ENCODE measurements around the gene HOXD11.

The HOXD11 gene

DNA sequence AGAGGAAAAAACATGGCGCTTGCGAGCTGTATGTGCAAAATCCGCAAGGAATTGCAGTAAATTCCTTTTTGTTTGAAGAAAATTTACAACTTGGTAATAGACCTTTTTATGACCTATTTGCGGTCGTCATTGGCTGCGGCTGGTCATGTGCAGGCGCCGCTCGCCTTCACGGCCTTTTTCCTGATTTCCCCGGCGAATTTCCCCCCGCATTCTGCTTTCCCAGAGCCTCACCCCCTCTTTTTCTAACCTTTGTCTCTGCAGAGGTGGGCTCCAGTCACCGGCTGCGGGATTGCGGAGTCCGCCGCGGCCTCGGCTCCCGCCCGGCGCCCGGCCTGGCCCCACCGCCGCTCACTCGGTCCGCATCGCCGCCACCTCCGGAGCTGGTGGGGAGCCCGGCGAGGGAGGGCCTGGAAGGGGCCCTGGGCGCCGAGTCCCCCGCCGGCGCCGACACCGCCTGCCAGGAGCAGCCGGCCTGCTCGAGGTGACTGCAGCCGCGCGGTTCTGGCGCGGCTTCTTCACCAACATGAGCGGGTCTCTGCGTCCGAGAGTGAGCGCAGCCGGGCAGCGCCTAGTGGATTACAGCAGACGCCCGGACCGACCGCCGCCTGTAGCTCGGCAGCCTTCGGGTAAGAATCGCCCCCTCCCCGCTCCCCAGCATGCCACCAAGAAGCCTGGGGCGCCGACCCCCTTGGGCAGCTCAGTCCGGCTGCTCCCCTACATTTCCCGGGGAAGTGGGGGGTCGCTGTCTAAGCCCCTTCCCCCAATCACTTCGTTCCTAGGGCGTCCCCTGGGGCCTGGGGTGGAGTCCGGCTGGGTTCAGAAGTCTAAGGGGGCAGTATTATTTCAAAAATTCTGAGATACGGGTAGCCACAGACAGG is 29.5 kb downstream of the HOXD11 start:
- DNase-seq = no peak

DNA sequence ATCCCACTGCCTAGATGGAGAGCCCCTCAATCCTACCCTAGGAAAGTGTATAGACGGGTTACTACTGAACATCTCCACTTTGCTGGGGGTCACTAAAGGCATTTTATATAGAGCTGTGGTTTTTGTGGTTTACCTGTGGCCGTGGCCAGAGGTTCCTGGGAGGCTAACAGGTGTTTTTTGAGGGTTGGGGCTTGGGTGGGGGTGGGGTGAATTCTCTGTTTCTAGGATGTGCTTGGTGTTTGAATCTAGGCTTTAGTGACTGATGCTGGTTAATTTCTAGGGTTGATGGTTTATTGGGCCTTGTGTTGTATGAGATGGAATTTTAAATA is 30.1 kb downstream of the HOXD11 start:
- no peak for DNase-seq

DNA sequence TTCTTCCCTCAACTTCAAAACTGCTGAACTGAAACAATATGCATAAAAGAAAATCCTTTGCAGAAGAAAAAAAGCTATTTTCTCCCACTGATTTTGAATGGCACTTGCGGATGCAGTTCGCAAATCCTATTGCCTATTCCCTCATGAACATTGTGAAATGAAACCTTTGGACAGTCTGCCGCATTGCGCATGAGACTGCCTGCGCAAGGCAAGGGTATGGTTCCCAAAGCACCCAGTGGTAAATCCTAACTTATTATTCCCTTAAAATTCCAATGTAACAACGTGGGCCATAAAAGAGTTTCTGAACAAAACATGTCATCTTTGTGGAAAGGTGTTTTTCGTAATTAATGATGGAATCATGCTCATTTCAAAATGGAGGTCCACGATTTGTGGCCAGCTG is 30.8 kb downstream of the HOXD11 start:
- DNase-seq = no peak

DNA sequence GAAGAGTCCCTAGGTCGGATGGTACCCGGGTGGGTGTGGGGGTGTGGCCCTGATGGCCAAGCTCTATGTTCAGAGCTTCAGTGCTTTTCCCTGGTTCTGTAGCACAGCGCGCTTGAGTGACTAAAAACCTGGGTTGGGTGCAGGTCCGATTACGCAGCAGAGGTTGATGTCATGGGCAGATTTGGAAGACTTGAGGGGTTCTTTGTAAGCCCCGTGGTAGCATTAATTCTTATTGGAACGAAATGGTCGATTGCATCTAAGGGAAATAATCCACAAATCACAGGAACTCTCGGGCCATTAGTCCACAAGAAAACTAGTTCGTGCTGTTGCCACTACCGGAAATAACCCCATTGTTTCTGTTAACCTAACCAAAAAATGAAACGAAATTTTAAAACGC is 31.4 kb downstream of the HOXD11 start:
- no peak for DNase-seq

DNA sequence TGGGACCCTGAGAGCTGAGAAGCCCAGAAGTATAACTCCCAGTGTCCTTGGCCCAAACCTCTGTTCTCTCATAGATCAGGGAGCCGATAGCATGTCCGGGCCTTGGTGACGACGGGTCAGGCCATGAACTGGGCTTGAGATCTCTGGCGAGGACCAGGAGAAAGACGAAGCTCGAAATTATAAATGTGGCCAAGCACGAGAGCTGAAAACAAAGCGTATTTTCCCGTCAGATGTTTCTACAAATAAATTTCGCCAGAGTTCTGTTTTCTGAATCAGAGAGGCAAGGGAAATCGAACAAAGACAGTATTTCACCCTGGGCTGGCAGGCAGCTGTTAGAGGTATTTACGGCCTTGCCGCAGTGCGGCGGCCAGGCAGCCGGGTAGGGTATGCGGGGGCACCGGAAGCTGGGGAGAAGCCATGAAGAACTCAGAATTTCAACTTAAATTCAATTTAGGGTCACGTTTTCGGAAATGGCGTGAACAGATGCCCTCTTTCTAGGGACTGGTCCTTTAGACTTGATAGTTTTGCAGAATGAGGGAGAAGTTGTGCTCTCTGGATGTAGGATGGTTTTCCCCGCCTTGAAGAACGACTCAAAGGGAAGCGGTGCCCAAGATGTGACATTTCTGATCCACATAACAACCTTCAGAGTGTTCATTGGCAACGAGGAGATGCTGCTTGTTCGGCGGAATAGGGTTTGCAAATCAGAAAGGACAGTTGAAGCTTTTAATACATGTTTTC is 32.0 kb downstream of the HOXD11 start:
- no peak for DNase-seq

DNA sequence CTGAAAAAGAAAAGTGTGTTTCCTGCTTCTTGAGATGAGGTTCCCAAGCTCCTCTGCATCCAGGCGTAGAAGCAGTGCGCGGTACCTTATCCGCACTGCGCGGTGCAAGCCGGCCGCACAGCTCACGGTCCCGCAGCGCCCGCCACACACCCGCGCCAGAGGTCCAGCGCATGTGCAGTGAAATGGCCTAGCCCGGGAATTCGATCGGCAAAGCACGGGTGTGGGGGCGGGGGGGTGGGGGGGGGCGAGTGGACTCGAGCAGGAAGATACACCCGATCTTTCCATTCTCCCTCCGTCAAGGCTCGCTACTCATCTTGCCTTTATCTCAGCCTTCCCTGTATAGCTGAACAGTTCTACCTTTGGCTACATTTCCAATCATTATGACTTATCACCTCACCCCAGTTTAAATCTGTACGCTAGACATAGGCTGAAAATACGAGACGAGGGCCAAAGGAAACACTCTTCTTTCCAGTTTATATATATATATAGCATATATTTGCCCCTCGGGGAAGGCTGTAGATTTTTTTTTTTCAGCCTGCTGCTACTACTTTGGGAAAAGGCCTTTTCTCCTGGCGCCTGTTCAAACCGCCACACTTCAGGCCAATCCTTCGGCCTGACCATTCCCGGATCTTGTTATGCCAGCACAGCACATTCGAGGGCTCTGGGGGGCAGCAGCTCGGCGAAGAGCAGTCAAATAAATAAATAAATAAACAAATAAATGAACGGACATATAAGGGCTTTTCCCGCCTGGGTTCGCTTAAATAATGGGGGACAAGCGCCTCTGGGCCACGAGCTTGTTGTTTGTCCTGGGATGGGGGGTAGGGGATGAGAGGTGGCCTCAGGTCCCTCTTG is 32.8 kb downstream of the HOXD11 start:
- no peak for DNase-seq

DNA sequence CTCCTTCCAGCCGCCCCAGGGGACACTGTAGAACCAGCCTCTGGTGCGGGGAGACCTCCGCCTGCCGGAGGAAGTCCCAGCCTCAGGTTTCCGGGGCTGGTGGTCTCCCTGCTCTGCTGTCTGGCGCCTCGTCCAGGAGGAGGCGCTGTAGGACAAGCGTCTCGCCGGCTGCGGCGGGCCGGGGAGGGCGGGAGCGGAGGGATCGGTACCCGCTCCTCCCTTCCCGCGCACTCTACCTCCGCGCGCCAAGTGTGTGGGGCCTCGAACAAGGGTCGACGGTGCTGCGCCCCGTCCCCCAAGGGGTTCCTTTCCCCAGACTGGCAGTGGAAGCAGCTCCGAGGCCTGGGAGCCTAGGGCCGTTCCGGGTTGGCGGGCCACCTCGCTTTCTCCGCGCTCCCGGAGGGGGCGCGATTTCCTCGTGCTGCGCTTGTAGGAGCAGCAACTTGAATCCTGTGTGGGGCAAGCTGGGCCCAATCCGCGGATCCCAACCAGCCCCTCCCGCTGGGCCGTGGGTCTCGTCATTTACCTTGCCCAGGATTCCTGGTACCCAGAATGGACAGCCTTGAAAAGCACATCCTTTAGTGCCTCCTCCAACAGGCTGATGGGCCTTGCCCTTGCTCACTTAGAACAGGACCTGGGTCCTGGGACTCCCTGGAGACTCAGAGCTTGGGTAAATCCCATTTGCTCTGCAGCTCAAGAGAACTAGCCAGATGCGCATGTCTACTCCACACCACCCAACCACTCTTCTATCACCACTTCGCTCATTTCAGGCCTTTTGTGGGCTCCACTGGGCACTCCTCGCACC is 33.6 kb downstream of the HOXD11 start:
- DNase-seq = peak; percentile 29 to 70

DNA sequence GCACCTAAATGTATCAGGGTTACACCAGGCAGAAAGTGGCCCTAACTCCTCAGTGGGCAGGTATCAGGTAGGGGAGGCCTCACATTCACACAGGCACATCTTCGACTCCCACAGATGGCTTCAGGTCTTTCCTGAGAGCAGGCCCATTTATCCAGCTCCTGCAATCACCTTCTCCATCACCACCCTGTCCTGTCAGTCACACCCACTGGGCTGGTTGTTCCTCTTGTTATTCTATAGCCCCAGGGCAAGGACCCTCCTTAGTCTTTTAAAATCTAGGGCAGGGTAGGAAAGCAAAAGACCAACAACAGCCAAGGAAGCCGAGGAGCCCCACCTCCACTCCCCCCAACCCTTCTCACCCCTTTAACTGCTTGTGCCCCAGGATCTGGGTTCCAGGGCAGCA is 35.2 kb downstream of the HOXD11 start:
- no peak for DNase-seq

DNA sequence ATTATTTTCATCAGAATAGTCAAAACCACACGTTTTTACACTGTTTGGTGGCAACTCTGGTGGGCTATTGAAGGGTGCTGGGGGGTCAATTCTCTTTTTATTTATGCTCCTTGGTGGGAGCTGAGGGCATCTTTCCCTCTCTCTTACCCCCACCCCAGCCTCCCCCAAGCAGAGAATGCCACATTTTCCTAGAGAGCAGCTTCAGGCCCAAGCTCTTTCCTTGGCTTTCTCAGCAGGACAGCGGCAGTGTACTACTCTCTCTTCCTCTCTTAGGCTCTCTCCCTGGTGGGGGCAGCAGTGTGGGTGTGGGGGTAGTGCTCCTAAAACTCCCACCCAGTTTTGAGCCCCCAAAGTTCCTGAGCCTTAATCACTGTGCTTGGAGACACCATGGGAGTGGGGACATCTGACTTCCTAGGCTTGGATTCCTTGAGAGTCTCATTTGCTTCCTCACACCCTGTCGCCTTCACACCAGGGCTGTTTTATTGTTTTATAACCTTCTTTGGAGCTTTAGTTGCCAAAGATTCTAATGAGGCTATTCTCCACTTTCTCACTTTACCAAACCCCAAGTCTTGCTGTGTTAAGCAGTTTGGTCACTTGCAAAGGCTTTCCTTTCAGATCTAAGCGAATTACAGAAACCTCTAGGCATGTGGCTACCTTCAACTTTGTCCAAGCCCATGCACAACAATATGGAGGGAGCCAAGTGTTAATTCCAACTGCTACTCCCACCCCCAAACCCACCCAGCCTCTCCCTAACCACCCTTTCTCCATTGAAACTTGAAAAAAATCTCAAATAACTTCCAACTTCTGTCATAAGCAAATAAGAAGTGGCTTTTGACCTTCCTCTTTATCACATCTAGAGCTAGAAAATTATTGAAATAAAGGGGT is 38.2 kb downstream of the HOXD11 start:
- DNase-seq = no peak

DNA sequence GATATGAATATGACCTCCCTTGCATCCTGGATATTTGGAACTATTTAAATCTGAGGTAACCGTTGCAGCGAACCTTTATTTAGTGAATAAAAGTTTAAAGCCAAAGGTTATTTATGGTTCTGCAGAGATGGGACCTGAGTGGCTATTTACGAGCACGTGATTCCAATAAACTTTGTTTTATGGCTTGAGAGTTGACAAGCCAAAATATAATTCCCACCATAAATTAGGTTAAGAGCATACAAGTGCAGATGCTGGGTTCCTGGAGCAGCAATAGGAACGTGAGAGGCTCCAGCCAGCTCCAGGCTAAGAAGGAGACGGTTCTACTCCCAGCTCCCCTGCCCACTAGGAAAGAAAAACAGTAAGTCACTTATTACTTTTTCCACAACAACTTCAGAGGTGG is 39.0 kb downstream of the HOXD11 start:
- DNase-seq = no peak

DNA sequence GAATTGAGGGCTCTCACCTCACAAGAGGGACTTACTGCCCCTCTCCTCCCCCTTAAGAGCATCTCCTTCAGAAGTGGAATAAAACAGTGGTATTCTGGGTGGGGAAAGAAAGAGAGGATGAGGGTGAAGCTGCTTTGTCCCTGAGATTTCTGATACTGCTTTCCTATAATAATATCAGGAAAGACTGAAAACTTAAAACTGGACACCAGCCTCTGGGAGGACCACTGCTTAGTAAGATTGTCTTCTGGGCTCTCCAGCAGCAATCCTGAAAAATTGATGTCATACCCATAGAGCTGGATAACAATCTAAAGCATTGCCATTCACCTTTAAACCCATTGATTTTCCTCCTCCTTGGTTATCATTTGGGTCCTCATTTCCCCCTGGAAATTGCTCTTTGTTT is 39.6 kb downstream of the HOXD11 start:
- DNase-seq = no peak

DNA sequence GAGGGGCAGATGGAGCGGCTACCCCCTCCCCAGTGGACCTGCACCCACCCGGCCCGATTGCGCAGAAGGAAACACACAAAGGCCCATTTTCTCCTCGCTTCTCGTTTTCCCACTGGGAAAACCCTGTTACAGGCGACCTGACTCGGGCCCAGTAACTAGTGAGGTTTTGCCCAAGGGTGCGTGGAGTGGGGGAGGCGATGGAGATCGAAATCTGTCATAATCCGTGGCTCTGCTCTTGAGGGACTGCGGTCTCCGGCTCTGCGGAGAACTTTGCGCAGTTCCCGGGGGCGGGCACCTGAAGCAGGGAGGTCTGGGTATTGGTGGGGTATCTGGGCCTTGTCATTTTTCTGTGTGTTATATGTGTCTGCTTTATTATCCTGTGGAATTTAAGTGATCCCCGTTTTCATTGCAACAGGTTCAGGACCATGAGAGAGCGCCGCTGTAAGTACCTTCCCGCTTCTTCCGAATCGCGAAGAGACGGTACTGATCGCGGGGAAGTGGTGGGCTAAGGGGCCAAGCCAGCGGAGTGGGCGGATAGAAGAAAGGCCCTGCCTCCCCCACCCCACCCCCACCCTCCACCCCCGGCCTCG is 40.2 kb downstream of the HOXD11 start:
- DNase-seq = no peak

DNA sequence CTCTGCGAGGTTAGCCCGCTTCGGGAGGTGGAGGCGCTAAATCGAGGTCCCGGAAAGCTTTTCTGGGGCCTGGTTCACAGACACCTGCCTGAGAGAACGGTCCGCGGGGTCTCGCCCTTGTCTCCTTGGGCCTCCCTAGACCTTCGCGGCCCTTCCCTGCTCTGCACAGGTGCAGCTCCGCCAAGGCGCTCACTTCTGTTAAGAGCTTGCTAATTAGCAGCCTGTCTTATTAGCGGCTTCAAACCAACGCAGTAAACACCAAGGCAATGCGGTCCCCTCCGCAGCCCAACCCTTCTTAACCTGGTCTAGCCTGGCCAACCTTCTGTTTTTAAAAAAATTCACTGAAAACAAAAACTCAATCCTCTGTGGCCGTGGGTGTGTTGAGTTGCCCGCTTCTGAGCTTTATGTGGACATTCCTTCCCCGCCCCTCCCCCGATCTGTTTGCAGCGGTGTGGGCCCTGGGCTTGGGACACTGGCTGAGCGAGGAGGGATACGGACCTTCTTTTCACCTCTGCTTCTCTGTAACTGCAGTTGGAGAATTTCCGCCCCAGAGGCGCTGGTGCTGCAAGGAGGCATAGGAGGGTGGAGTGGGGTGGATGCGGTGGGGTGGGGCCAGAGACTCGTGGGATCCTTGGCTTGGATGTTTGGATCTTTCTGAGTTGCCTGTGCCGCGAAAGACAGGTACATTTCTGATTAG is 40.9 kb downstream of the HOXD11 start:
- DNase-seq = no peak

DNA sequence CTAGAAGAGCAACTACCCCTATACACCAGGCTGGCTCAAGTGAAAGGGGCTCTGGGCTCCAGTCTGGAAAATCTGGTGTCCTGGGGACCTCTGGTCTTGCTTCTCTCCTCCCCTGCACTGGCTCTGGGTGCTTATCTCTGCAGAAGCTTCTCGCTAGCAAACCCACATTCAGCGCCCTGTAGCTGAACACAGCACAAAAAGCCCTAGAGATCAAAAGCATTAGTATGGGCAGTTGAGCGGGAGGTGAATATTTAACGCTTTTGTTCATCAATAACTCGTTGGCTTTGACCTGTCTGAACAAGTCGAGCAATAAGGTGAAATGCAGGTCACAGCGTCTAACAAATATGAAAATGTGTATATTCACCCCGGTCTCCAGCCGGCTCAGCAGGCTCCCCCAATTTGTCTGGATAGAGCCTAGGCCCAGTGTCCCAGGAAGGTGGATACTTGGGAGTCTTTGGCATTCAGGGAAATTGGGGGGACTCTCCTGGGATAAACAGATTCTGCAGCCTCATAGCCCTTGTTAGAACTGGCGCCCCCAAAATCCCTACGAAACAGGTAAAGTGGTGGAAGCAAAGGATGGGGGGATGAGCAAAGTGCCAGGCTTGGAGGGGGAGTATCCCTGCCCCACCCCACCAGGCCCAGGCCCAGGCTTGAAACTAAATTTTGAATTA is 41.8 kb downstream of the HOXD11 start:
- no peak for DNase-seq

DNA sequence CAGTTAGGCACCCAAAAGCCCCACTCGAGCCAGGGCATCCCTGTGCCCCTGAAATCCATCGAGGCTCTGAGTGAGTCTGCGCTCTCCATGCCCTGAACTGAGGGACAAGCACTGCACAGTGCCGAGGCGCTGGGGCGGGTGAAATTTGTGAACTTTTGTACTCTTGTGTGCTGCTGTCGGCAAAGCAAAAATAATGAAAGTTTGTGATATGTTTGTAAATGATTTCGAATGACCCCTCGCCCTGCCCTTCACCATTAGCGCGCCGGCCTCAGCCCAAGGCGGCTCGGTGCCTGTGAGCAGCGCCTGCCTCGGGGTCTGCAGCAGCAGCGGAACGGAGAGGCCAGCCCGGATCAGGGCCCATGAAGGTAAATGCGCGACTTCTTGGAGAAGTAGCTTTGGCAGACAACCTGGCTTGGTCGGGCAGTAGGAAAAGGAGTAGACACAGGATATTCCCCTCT is 42.4 kb downstream of the HOXD11 start:
- no peak for DNase-seq

DNA sequence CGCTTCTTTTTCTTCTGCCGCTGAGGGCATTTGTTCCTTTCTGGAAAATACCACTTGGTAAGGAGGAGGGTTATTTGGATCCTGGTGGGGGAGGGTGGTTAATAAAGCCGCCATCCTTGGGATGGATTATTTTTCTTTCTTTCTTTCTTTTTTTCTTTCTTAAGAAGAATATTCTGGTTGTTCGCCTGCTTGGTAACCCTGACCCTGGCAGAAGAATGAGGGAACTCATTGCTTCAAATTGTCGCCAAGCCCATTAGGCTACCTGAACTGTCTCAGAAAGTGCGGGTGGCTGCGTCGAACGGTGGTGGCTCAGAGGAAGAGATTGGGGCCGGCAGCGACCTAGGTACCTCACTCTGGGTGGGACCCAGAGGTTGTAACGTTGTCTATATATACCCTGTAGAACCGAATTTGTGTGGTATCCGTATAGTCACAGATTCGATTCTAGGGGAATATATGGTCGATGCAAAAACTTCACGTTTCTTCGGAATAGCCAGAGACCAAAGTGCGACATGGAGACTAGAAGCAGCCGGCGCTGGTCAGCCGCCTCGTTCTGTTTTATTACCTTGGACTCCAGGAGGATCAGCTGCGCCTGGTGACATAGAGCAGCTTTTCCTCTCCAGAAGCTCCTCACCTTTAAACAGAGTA is 43.0 kb downstream of the HOXD11 start:
- no peak for DNase-seq

DNA sequence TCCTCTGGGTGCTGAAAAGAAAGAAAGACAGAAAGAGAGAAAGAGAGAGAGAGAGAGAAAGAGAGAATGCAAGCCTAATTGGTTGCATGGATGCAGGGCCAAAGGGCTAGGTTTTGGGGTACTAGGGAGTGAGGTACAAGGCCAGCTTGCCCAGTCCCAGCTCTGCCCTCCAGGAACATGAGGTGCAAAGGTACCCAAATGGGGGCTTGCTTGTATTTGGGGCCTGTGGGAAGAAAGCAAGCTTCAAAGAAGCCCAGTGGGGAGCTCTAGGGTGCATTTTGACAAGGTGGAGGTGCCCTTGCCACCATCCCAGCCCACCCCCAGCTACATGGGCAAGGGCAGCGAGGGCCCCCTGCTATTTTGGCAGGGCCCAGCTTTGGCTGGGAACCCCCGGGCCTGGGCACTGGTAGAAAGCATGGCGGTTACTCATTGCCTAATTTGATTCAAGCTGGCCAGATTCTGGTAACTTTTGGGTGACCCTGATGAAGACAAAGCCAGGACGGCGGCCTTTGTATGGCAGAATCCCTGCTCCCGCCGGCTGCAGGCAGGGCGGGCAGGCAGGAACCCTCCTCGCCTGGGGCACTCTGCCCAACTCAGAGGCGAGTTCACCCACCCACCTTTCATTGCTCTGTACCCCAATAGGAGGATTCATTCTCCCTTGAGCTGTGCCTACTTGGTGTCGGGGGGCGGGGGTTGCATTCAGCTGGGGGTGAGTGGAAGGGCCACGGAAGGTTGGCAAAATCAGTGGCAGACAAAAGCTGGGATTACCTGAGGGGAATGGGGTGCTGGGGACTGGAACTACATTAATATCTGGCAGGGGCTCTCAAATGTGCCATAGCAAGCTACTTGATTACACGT is 43.7 kb downstream of the HOXD11 start:
- DNase-seq = no peak
